Mammary epithelial cell (primary cell): Measurements from ENCODE around the gene MICAL2.

Source experiments
- EZH2 ChIP-seq: IDR thresholded peaks from 2 replicates; pipeline ENCODE4 v1.6.1; 2012; ENCODE audit warnings: low read length, inconsistent platforms, borderline replicate concordance
- TF ChIP-seq, protein P1 (sequence below), 2 donors: IDR thresholded peaks in 1 of 2; conservative IDR thresholded peaks in 1 of 2; 2 replicates each; pipeline ENCODE4 v1.5.1; 2011 to 2012; ENCODE audit warnings: inconsistent platforms in 2 of 2, low read length in 2 of 2, mild to moderate bottlenecking in 2 of 2, control low read depth in 1 of 2, low read depth in 1 of 2; ENCODE audit not compliant: insufficient read depth in 1 of 2; ENCODE audit errors: extremely low read depth in 1 of 2

GRCh38 chr11:12188548-12189317 is 78.3 kb downstream of the MICAL2 start:
- TF ChIP-seq EZH2, result no peak
- TF ChIP-seq, protein P1, sequence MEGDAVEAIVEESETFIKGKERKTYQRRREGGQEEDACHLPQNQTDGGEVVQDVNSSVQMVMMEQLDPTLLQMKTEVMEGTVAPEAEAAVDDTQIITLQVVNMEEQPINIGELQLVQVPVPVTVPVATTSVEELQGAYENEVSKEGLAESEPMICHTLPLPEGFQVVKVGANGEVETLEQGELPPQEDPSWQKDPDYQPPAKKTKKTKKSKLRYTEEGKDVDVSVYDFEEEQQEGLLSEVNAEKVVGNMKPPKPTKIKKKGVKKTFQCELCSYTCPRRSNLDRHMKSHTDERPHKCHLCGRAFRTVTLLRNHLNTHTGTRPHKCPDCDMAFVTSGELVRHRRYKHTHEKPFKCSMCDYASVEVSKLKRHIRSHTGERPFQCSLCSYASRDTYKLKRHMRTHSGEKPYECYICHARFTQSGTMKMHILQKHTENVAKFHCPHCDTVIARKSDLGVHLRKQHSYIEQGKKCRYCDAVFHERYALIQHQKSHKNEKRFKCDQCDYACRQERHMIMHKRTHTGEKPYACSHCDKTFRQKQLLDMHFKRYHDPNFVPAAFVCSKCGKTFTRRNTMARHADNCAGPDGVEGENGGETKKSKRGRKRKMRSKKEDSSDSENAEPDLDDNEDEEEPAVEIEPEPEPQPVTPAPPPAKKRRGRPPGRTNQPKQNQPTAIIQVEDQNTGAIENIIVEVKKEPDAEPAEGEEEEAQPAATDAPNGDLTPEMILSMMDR (conservative IDR thresholded peaks at IDR 0.05 in 1 of 2, IDR thresholded peaks at IDR 0.05 in 1 of 2; ENCODE audit: extremely low read depth in 1 of 2, insufficient read depth in 1 of 2, low read depth in 1 of 2, low read length in 2 of 2), result no peak
